GM23338 (cell line): ENCODE measurements around the gene EEIG2. TPM values are rescaled to one million over a fixed set of nuclear protein-coding genes. Genes with fewer than 3 reads are reported as not detected.
A peak's percentile ranks its signal among the peaks of the same experiment; 100 is the strongest.
"Not testable (repeated sequence)": the region's sequence is repeated elsewhere in the genome, so short reads cannot be mapped to it uniquely, and the experiment has no call there.

ENCODE experiments used
- ATAC-seq: fragments of 200-7000 bp; cut with Tn5 transposase; 3 replicates; pipeline ENCODE4 v1.9.1; 2020
- DNase-seq: peaks from one replicate; pipeline ENCODE4 v3.0.0-alpha.2; 2015; ENCODE audit warnings: low spot score
- H2AFZ ChIP-seq: fragments of 200-600 bp; sonication (generic); 2 replicates; pipeline ENCODE4 v1.8.0; 2016; ENCODE audit warnings: antibody characterized with exemption, mild to moderate bottlenecking, moderate library complexity
- H3F3A ChIP-seq: fragments of 200-600 bp; sonication (generic); replicated peaks from 2 replicates; pipeline ENCODE4 v1.8.0; 2017; ENCODE audit warnings: antibody characterized with exemption, mixed run types, low read depth
- H3K27ac ChIP-seq: fragments of 200-600 bp; sonication (generic); 2 replicates; pipeline ENCODE4 v1.6.1; 2016; ENCODE audit warnings: low read depth
- H3K27me3 ChIP-seq: fragments of 200-600 bp; sonication (generic); 2 replicates; pipeline ENCODE4 v1.8.0; 2016; ENCODE audit warnings: mild to moderate bottlenecking, mixed run types, moderate library complexity; ENCODE audit not compliant: insufficient read depth
- H3K36me3 ChIP-seq: fragments of 200-600 bp; sonication (generic); 2 replicates; pipeline ENCODE4 v1.8.0; 2016; ENCODE audit warnings: mild to moderate bottlenecking; ENCODE audit not compliant: insufficient read depth
- H3K4me1 ChIP-seq: fragments of 200-600 bp; sonication (generic); 2 replicates; pipeline ENCODE4 v1.8.0; 2016; ENCODE audit warnings: mild to moderate bottlenecking, moderate library complexity; ENCODE audit not compliant: insufficient read depth
- H3K4me2 ChIP-seq: fragments of 200-600 bp; sonication (generic); 2 replicates; pipeline ENCODE4 v1.7.1; 2017; ENCODE audit warnings: mixed run types
- H3K4me3 ChIP-seq: fragments of 200-600 bp; sonication (generic); 2 replicates; pipeline ENCODE4 v1.6.1; 2016; ENCODE audit warnings: mixed run types
- H3K79me2 ChIP-seq: fragments of 200-600 bp; sonication (generic); replicated peaks from 2 replicates; pipeline ENCODE4 v1.8.0; 2017; ENCODE audit warnings: mild to moderate bottlenecking; ENCODE audit not compliant: insufficient read depth
- H3K9me2 ChIP-seq: fragments of 200-600 bp; sonication (generic); 2 replicates; pipeline ENCODE4 v1.8.0; 2017; ENCODE audit not compliant: insufficient read depth
- H4K20me1 ChIP-seq: fragments of 200-600 bp; sonication (generic); replicated peaks from 2 replicates; pipeline ENCODE4 v1.8.0; 2017; ENCODE audit warnings: mild to moderate bottlenecking; ENCODE audit not compliant: insufficient read depth
- H3K27ac Mint-ChIP-seq: 2 replicates; pipeline ENCODE4 v1.8.0; 2020; ENCODE audit warnings: inconsistent platforms, mild to moderate bottlenecking, moderate library complexity, mixed read lengths
- H3K27me3 Mint-ChIP-seq: 3 replicates; pipeline ENCODE4 v1.8.0; 2022; ENCODE audit warnings: low read depth, mild to moderate bottlenecking, moderate library complexity, mixed read lengths, inconsistent platforms; ENCODE audit not compliant: insufficient read depth, poor library complexity
- H3K36me3 Mint-ChIP-seq: 3 replicates; pipeline ENCODE4 v1.8.0; 2021; ENCODE audit warnings: low read depth, mild to moderate bottlenecking, inconsistent platforms, moderate library complexity, mixed read lengths
- H3K4me1 Mint-ChIP-seq: 3 replicates; pipeline ENCODE4 v1.8.0; 2020; ENCODE audit warnings: mild to moderate bottlenecking, inconsistent platforms, mixed read lengths
- H3K4me3 Mint-ChIP-seq: 3 replicates; pipeline ENCODE4 v1.8.0; 2021; ENCODE audit warnings: moderate library complexity, mild to moderate bottlenecking, inconsistent platforms, mixed read lengths
- H3K9me3 Mint-ChIP-seq: 3 replicates; pipeline ENCODE4 v1.8.0; 2020; ENCODE audit warnings: moderate library complexity, mild to moderate bottlenecking, inconsistent platforms, mixed read lengths
- EZH2 ChIP-seq: fragments of 200-600 bp; sonication (generic); IDR thresholded peaks from one replicate; pipeline ENCODE4 v1.8.0; 2017; ENCODE audit warnings: antibody characterized with exemption, mild to moderate bottlenecking, low read depth; ENCODE audit not compliant: unreplicated experiment
- EZH2phosphoT487 ChIP-seq: fragments of 200-600 bp; sonication (generic); IDR thresholded peaks from one replicate; pipeline ENCODE4 v1.8.1; 2018; ENCODE audit warnings: antibody characterized with exemption; ENCODE audit not compliant: unreplicated experiment
- JUNB ChIP-seq: IDR thresholded peaks from one replicate; pipeline ENCODE4 v1.6.1; 2016; ENCODE audit warnings: antibody characterized with exemption; ENCODE audit not compliant: unreplicated experiment
- NANOG ChIP-seq: IDR thresholded peaks from 2 replicates; pipeline ENCODE4 v1.6.1; 2016; ENCODE audit warnings: antibody characterized with exemption, borderline replicate concordance
- ZNF114 ChIP-seq: fragments of 250-450 bp; sonication (Bioruptor Pico); IDR thresholded peaks from 2 replicates; pipeline ENCODE4 v1.5.0; 2020; ENCODE audit warnings: mild to moderate bottlenecking, moderate library complexity
- polyA plus RNA-seq: library from polyadenylated mRNA; unstranded; fragments of >200 nt; fragmentation: Nextera tagmentation; extraction: Ambion mirVana; gene quantifications from 2 replicates; pipeline ENCODE4 v1.2.1, GENCODE V29; 2016
- total RNA-seq: library from RNA; depleted of rRNA; stranded (reverse); fragments of >200 nt; shearing (Covaris generic); gene quantifications from 2 replicates; pipeline ENCODE4 v1.2.3, GENCODE V29; 2014

Gene EEIG2
- total and polyA plus RNA-seq, 2 experiments from 2014 or later: 7.9 to 44.5 TPM

DNA sequence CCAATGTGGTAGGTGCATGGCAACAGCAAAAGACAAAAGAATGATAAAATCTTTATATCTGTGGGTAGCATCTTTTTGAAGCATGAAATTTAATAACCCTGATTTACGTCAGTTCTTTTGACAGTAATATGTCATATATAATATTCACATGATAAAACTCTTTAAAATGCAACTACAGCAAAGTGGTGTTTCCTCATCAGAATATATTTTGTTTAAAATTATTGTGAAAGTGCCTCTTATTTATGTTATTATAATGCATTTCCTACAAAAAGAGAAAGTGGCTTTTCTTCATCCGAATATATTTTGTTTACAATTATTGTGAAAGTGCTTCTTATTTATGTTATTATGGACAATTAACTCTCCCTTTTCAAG lies 46.9 kb upstream of the EEIG2 start:
- Histone ChIP-seq H3K4me2 (no peak overlapping the region), H3K36me3 (no peaks in the 10 kb centered on the region), H3F3A (no peaks in the 10 kb centered on the region), H3K4me1 (peaks cover 7% of the 10 kb centered on the region), H3K79me2 (no peaks in the 10 kb centered on the region), H3K4me3 (no peak overlapping the region), H3K9me2 (0 out of 2 replicates have a peak, but pooled peaks cover 5% of the 10 kb centered on the region), H3K27ac (no peak overlapping the region), H2AFZ (no peak overlapping the region), H4K20me1 (no peaks in the 10 kb centered on the region), H3K27me3 (no peaks in the 10 kb centered on the region)
- H3K27me3 Mint-ChIP-seq: no peaks in the 10 kb centered on the region
- DNase-seq: no peak
- H3K4me1 Mint-ChIP-seq: peaks cover 2% of the 10 kb centered on the region; the same call in 1 of the 3 replicates
- TF ChIP-seq NANOG (no peak), JUNB (no peak)
- no peak overlapping the region for H3K27ac Mint-ChIP-seq
- H3K36me3 Mint-ChIP-seq: no peaks in the 10 kb centered on the region
- H3K9me3 Mint-ChIP-seq: peaks cover 10% of the 10 kb centered on the region; the same call in 2 of the 3 replicates
- no peak overlapping the region for H3K4me3 Mint-ChIP-seq
- no peak for ATAC-seq

- not testable (repeated sequence) for H3K9me3 Mint-ChIP-seq, H4K20me1 ChIP-seq, H3K27me3 Mint-ChIP-seq, H3F3A ChIP-seq, H2AFZ ChIP-seq, H3K79me2 ChIP-seq, H3K4me3 ChIP-seq, H3K4me1 Mint-ChIP-seq, DNase-seq, H3K27ac Mint-ChIP-seq, H3K27me3 ChIP-seq, H3K36me3 ChIP-seq, H3K9me2 ChIP-seq, H3K4me3 Mint-ChIP-seq, H3K36me3 Mint-ChIP-seq, H3K27ac ChIP-seq, ATAC-seq, H3K4me2 ChIP-seq
- peaks cover 15% of the 10 kb centered on the region for H3K4me1 ChIP-seq
Measured at GRCh38 chr1:108513914-108514313, 46.0 kb upstream of the EEIG2 start.

- not testable (repeated sequence) for H3K36me3 ChIP-seq, H3K9me3 Mint-ChIP-seq, H3K9me2 ChIP-seq, H3K27ac Mint-ChIP-seq, H4K20me1 ChIP-seq, H3K36me3 Mint-ChIP-seq, H3K4me2 ChIP-seq, H3K27ac ChIP-seq, H3F3A ChIP-seq, DNase-seq, ATAC-seq, H3K4me3 ChIP-seq, H3K27me3 ChIP-seq, H3K79me2 ChIP-seq, H3K27me3 Mint-ChIP-seq, H3K4me3 Mint-ChIP-seq
- peaks cover 11% of the 10 kb centered on the region for H3K4me1 Mint-ChIP-seq
- Histone ChIP-seq H2AFZ (0 out of 2 replicates have a peak overlapping the region, but pooled peaks have one; percentile 28), H3K4me1 (peaks cover 15% of the 10 kb centered on the region)
Measured at GRCh38 chr1:108517301-108517897, 42.5 kb upstream of the EEIG2 start.

- H3K4me2 ChIP-seq: no peak overlapping the region
- no peaks in the 10 kb centered on the region for H4K20me1 ChIP-seq
- no peak overlapping the region for H3K27ac ChIP-seq
- DNase-seq: no peak
- ATAC-seq: no peak
- no peaks in the 10 kb centered on the region; the same call in 1 of the 2 replicates for H3K36me3 ChIP-seq
- H3K9me2 ChIP-seq: peaks cover 8% of the 10 kb centered on the region; the same call in 1 of the 2 replicates
- peaks cover 15% of the 10 kb centered on the region for H3K4me1 ChIP-seq
- no peaks in the 10 kb centered on the region for H3F3A ChIP-seq
- TF ChIP-seq EZH2 (no peak), ZNF114 (CRISPR knock-in tag) (no peak), EZH2phosphoT487 (no peak)
- H2AFZ ChIP-seq: peak overlapping the region; percentile 29
- H3K4me3 ChIP-seq: no peak overlapping the region
- Mint-ChIP-seq H3K36me3 (peaks cover 3% of the 10 kb centered on the region; the same call in 1 of the 3 replicates), H3K4me1 (peaks cover 11% of the 10 kb centered on the region), H3K4me3 (no peak overlapping the region), H3K27me3 (peaks cover 2% of the 10 kb centered on the region), H3K27ac (no peak overlapping the region), H3K9me3 (peaks cover 7% of the 10 kb centered on the region)
- no peaks in the 10 kb centered on the region for H3K79me2 ChIP-seq
- no peaks in the 10 kb centered on the region for H3K27me3 ChIP-seq
Measured at GRCh38 chr1:108521990-108522393, 37.9 kb upstream of the EEIG2 start.
